ENCODE results near the gene RPL22L1.

GRCh38 chr3:170836491-170836890 is 33.5 kb downstream of the RPL22L1 start:
- TF ChIP-seq CTCF (IDR thresholded peaks at IDR 0.05; ENCODE audit: insufficient read depth, low read depth, low read length) (no peak), EZH2 (IDR thresholded peaks at IDR 0.05; ENCODE audit: insufficient read depth, low read length) (no peak)
